Neural cell (in vitro differentiated cells): Measurements from ENCODE around the gene LAMP1. TPM values are rescaled to one million over a fixed set of nuclear protein-coding genes. Genes with fewer than 3 reads are reported as not detected.

Experiments used
- H2AFZ ChIP-seq: fragments of 200-600, 300-800 bp; sonication (generic), shearing (Covaris generic); 2 replicates; pipeline ENCODE4 v1.6.0; 2014; ENCODE audit warnings: low read depth, mild to moderate bottlenecking, antibody characterized with exemption, low read length, moderate library complexity
- H3F3A ChIP-seq: fragments of 200-600 bp; shearing (Covaris generic); 2 replicates; pipeline ENCODE4 v1.6.1; 2016; ENCODE audit warnings: mild to moderate bottlenecking, moderate library complexity, mixed read lengths, antibody characterized with exemption, low read length; ENCODE audit not compliant: insufficient read depth, poor library complexity, severe bottlenecking
- H3K27ac ChIP-seq: fragments of 200-600, 300-800 bp; sonication (generic), shearing (Covaris generic); 2 replicates; pipeline ENCODE4 v1.5.1; 2014; ENCODE audit warnings: mild to moderate bottlenecking, low read length, moderate library complexity
- H3K27me3 ChIP-seq: fragments of 300-800, 200-600 bp; sonication (generic), shearing (Covaris generic); 2 replicates; pipeline ENCODE4 v1.6.0; 2014; ENCODE audit warnings: mild to moderate bottlenecking, low read depth, low read length, moderate library complexity; ENCODE audit not compliant: insufficient read depth
- H3K36me3 ChIP-seq: fragments of 300-800, 200-600 bp; sonication (generic), shearing (Covaris generic); 2 replicates; pipeline ENCODE4 v1.5.1; 2014; ENCODE audit warnings: mild to moderate bottlenecking, antibody characterized with exemption, low read length, moderate library complexity; ENCODE audit not compliant: insufficient read depth
- H3K4me2 ChIP-seq: fragments of 300-800, 200-600 bp; sonication (generic), shearing (Covaris generic); 2 replicates; pipeline ENCODE4 v1.6.0; 2014; ENCODE audit warnings: mild to moderate bottlenecking, low read length
- H3K4me3 ChIP-seq: fragments of 300-800, 200-600 bp; sonication (generic), shearing (Covaris generic); 2 replicates; pipeline ENCODE4 v1.5.1; 2014; ENCODE audit warnings: mild to moderate bottlenecking, low read length, moderate library complexity
- H3K79me2 ChIP-seq: fragments of 200-600 bp; shearing (Covaris generic); replicated peaks from 2 replicates; pipeline ENCODE4 v1.6.0; 2014; ENCODE audit warnings: mild to moderate bottlenecking, low read length, moderate library complexity; ENCODE audit not compliant: insufficient read depth
- H3K9ac ChIP-seq: fragments of 300-800, 200-600 bp; sonication (generic), shearing (Covaris generic); 2 replicates; pipeline ENCODE4 v1.6.1; 2016; ENCODE audit warnings: mild to moderate bottlenecking, low read length, mixed read lengths
- H3K9me2 ChIP-seq: fragments of 200-600 bp; shearing (Covaris generic); 2 replicates; pipeline ENCODE4 v1.6.1; 2016; ENCODE audit warnings: mild to moderate bottlenecking, low read length, mixed read lengths; ENCODE audit not compliant: insufficient read depth
- H3K9me3 ChIP-seq: fragments of 200-600, 300-800 bp; sonication (generic), shearing (Covaris generic); 2 replicates; pipeline ENCODE4 v1.6.1; 2016; ENCODE audit warnings: mild to moderate bottlenecking, mixed run types, low read length, moderate library complexity, mixed read lengths
- H4K20me1 ChIP-seq: fragments of 200-600 bp; shearing (Covaris generic); 2 replicates; pipeline ENCODE4 v1.6.1; 2016; ENCODE audit warnings: mild to moderate bottlenecking, mixed run types; ENCODE audit not compliant: insufficient read depth
- CTCF ChIP-seq: fragments of 450-650 bp; IDR thresholded peaks from 2 replicates; pipeline ENCODE4 v1.5.1; 2014; ENCODE audit warnings: antibody characterized with exemption, mild to moderate bottlenecking, moderate library complexity; ENCODE audit not compliant: poor library complexity, severe bottlenecking
- EP300 ChIP-seq: fragments of 450-650 bp; conservative IDR thresholded peaks from 2 replicates; pipeline ENCODE4 v1.6.1; 2014; ENCODE audit warnings: antibody characterized with exemption, mild to moderate bottlenecking, moderate library complexity; ENCODE audit not compliant: poor library complexity, severe bottlenecking
- EZH2 ChIP-seq: fragments of 200-600, 300-800 bp; shearing (Covaris generic), sonication (generic); IDR thresholded peaks from 2 replicates; pipeline ENCODE4 v1.6.1; 2014; ENCODE audit warnings: antibody characterized with exemption, low read length, borderline replicate concordance, mild to moderate bottlenecking; ENCODE audit not compliant: insufficient read depth, poor library complexity, severe bottlenecking
- MXI1 ChIP-seq: fragments of 450-650 bp; conservative IDR thresholded peaks from 2 replicates; pipeline ENCODE4 v1.6.1; 2014; ENCODE audit warnings: antibody characterized with exemption, mild to moderate bottlenecking; ENCODE audit not compliant: poor library complexity, severe bottlenecking
- POLR2AphosphoS5 ChIP-seq: IDR thresholded peaks from 2 replicates; pipeline ENCODE4 v1.6.1; 2012
- RAD21 ChIP-seq: fragments of 450-650 bp; conservative IDR thresholded peaks from 2 replicates; pipeline ENCODE4 v1.6.1; 2014; ENCODE audit warnings: antibody characterized with exemption, mild to moderate bottlenecking, moderate library complexity
- SMC3 ChIP-seq: fragments of 450-650 bp; conservative IDR thresholded peaks from 2 replicates; pipeline ENCODE4 v1.6.1; 2014; ENCODE audit warnings: antibody characterized with exemption, mild to moderate bottlenecking, moderate library complexity; ENCODE audit not compliant: poor library complexity
- TAF1 ChIP-seq: IDR thresholded peaks from 2 replicates; pipeline ENCODE4 v1.6.1; 2012; ENCODE audit warnings: low read depth
- polyA plus RNA-seq: library from polyadenylated mRNA; depleted of rRNA; stranded (reverse); fragments of >200 nt; gene quantifications from 2 replicates; pipeline ENCODE4 v1.2.3, GENCODE V29; 2014
- TF ChIP-seq, protein P1 (sequence below): IDR thresholded peaks from 2 replicates; pipeline ENCODE4 v1.6.1; 2012; ENCODE audit warnings: borderline replicate concordance

The LAMP1 gene
- polyA plus RNA-seq, 1 donor from 2014 or later: 69.7 TPM

GRCh38 chr13:113327766-113328471 is 30.9 kb downstream of the LAMP1 start:
- H3K9me2 ChIP-seq: no peaks in the 10 kb centered on the region
- H2AFZ ChIP-seq: no peak overlapping the region
- no peaks in the 10 kb centered on the region for H3K79me2 ChIP-seq
- no peaks in the 10 kb centered on the region for H3K9me3 ChIP-seq
- no peak overlapping the region for H3K4me2 ChIP-seq
- H3K4me3 ChIP-seq: no peak overlapping the region
- no peaks in the 10 kb centered on the region for H4K20me1 ChIP-seq
- H3K9ac ChIP-seq: no peak overlapping the region
- H3K27ac ChIP-seq: no peak overlapping the region
- no peaks in the 10 kb centered on the region for H3K27me3 ChIP-seq
- TF ChIP-seq EZH2 (no peak), EP300 (no peak), SMC3 (no peak), MXI1 (no peak), RAD21 (no peak), CTCF (no peak), POLR2AphosphoS5 (no peak), TAF1 (no peak)
- TF ChIP-seq, protein P1, sequence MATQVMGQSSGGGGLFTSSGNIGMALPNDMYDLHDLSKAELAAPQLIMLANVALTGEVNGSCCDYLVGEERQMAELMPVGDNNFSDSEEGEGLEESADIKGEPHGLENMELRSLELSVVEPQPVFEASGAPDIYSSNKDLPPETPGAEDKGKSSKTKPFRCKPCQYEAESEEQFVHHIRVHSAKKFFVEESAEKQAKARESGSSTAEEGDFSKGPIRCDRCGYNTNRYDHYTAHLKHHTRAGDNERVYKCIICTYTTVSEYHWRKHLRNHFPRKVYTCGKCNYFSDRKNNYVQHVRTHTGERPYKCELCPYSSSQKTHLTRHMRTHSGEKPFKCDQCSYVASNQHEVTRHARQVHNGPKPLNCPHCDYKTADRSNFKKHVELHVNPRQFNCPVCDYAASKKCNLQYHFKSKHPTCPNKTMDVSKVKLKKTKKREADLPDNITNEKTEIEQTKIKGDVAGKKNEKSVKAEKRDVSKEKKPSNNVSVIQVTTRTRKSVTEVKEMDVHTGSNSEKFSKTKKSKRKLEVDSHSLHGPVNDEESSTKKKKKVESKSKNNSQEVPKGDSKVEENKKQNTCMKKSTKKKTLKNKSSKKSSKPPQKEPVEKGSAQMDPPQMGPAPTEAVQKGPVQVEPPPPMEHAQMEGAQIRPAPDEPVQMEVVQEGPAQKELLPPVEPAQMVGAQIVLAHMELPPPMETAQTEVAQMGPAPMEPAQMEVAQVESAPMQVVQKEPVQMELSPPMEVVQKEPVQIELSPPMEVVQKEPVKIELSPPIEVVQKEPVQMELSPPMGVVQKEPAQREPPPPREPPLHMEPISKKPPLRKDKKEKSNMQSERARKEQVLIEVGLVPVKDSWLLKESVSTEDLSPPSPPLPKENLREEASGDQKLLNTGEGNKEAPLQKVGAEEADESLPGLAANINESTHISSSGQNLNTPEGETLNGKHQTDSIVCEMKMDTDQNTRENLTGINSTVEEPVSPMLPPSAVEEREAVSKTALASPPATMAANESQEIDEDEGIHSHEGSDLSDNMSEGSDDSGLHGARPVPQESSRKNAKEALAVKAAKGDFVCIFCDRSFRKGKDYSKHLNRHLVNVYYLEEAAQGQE: no peak
- H3K36me3 ChIP-seq: no peaks in the 10 kb centered on the region
- H3F3A ChIP-seq: no peaks in the 10 kb centered on the region

DNA sequence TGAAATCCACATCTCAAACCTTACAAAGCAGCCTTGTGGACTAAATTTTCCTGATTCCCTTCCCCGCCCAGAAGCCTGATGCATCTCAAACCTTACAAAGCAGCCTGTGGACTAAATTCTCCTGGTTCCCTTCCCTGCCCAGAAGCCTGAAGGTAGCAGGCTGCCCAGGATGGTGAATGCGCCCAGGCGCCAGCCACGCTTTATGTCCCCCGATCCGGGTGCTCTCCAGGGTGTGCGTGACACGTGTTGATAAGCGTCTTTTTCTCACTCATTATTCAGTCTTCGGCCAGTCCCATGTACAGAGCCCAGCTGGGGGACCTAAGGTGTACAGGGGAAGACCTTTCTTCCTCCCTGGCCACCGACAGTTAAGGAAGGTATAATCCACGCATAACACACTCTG is 31.8 kb downstream of the LAMP1 start:
- no peaks in the 10 kb centered on the region for H3K79me2 ChIP-seq
- H3K4me3 ChIP-seq: no peak overlapping the region
- H3K9ac ChIP-seq: no peak overlapping the region
- H3K9me3 ChIP-seq: no peaks in the 10 kb centered on the region
- H2AFZ ChIP-seq: no peak overlapping the region
- no peaks in the 10 kb centered on the region for H3F3A ChIP-seq
- H3K36me3 ChIP-seq: no peaks in the 10 kb centered on the region
- no peaks in the 10 kb centered on the region for H3K27me3 ChIP-seq
- no peak for TF ChIP-seq EP300
- no peak for TF ChIP-seq EZH2
- no peak for TF ChIP-seq TAF1
- no peak for TF ChIP-seq RAD21
- TF ChIP-seq, protein P1: no peak
- TF ChIP-seq POLR2AphosphoS5: no peak
- TF ChIP-seq CTCF: no peak
- no peak for TF ChIP-seq MXI1
- TF ChIP-seq SMC3: no peak
- H4K20me1 ChIP-seq: no peaks in the 10 kb centered on the region
- no peaks in the 10 kb centered on the region for H3K9me2 ChIP-seq
- no peak overlapping the region for H3K27ac ChIP-seq
- no peak overlapping the region for H3K4me2 ChIP-seq
